Medulla oblongata (tissue), 1 donor: Measurements from ENCODE around the gene DTNB.
A peak's percentile ranks its signal among the peaks of the same experiment; 100 is the strongest.
"Not testable (repeated sequence)": the region's sequence is repeated elsewhere in the genome, so short reads cannot be mapped to it uniquely, and the experiment has no call there.

Experiments
- DNase-seq: peaks from one replicate; pipeline ENCODE4 v3.0.0-alpha.2; 2015; ENCODE audit errors: extremely low spot score

Gene DTNB

DNA sequence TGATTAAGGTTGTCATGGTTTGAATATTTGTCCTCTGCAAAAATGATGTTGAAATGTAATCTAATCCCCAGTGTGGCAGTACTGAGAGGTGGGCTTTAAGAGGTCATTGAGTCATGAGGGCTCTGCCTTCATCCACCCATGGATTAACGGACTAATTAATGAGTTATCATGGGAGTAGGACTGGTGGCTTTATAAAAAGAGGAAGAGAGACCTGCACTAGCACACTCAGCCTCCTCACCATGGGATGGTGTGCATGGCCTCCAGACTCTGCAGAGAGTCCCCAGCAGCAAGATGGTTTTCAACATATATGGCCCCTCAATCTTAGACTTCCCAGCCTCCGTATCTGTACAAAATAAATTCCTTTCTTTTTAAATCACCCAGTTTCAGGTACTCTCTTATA, 41.0 kb downstream of the DTNB start:
- no peak for DNase-seq

DNA sequence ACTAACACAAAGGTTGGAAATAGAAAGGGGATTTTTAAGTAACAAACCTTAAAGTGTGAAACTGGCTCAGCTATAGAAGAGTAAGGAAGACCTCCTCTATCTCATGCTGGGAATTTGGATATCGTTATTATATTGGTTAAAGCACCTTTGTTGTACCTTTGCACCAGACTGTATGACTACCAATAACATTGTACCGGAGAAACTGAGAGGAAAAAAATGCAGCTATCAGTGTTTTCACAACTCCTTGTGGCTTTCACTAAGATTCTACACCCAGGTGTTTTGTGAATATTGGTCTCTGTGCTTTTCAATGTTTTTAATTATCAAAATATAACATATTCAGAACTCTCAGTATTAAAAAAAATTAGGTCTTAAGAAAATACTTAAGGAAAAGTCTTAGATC, 48.7 kb downstream of the DTNB start:
- DNase-seq: no peak

DNA sequence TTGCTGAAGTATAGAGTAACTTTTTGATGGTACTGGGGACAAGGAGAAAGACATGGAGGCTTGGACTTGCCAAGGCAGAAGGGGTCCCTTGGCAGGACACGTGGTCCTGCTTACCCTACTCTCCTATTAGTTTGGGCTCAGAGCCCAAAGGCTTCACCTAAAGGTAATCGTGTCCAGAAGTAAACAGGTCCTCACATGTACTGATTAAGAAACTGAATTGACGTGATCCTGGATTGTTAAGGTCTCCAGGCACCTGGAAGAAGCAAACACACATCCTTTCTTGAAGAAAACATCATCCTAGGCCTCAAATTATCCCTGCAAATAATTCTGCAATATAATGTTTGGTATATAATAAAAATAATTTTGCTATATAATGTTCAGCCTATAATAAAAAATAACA, 50.0 kb downstream of the DTNB start:
- DNase-seq: no peak

DNA sequence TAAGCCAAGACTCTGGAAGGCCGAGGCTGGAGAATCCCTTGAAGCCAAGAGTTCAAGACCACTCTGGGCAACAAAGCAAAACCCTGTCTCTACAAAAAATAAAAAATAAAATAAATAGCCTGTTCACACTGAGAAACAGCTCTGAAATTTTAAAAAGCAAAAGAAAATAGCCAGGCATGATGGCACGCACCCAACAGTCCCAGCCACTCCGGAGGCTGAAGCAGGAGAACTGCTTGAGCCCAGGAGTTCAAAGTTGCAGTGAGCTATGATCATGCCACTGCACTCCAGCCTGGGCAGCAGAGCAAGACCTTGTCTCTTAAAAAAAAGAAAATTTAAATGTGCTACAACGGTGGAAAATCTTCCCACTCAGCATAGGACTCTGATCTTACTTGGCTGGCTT, 52.7 kb downstream of the DTNB start:
- no peak for DNase-seq

DNA sequence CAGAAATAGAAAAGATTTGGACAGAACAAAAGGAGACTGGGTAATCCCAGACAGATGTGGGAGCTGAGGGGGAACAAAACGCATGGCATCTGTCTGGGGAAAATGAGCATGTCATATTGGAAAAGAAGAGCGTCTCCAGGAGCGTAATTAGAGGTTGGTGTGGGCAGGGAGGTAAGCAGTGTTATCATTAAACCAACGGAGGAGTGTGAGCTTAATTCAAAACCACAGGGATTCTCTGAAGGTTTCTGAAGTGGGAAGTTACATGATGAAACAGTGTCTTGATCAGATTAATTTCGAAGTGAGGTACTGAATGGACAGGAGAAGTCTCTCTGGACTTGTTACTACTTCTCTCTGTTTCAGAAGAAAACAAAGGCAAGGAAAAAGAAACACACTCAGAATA, 53.3 kb downstream of the DTNB start:
- no peak for DNase-seq

DNA sequence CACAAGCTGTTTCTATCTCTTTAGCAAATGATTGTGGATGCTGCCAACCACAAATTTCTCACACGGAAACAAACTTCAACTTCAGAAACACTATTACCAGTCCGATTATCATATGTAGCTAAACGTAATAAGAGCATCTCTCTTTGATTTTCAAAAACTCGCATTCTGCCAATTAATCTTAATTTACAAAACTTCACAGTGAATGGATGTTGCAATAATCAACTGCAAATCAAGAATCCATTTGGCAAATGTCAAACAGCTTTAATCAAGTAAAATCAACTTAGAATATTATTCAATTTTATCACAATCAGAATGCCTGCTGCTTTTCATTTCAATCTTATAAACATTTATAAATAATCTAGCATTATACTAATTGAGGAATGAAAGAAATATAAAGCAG, 54.2 kb downstream of the DTNB start:
- no peak for DNase-seq

DNA sequence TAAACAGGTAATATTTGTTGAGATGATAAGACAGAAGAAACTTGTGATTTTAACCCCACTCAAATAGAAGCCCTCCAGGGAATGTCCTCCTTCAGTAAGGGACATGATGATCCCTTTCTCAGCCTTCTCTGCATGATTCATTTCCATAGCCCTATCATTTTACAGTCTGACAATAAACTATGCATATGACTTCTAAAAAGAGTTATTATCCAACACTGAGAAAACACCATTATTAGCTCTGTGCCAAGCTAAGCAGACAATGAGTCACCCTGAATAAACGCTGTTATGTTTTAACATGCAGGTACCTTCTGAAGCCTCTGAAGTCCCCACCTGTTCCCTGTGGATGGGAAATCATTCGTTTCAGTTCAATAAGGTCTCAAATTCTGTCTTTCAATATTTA, 54.7 kb downstream of the DTNB start:
- DNase-seq: no peak

DNA sequence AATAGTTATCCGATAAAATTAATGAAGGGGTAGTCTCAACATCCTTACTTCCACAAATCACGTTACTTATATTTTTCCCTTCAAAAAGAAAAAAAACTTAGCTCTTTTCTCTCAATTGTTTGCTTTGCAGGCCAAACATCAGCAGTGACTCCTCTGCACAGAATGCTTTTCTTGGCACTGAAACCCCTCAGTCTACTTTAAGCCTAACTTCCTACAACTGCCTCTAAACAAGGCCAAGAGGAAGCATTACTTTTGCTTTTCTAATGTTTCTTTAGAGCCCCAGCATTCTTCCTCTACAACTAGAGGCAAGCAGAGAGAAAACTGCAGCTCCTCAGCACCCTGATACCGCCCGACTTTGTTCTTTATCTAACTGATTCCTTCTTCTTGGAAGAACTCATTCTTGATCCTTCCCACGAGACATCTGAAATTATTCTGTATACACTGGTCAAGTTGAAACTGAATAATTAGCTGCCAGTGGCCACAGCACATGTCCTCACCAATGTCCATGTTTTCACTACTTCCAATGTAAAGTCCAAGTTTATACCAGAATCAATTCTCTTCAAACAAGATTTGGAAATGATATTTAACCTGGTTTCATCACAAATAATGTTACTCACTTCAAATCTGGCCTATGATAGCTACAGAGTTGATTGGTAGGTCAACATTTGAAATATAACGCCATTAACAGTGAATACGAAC, 55.3 kb downstream of the DTNB start:
- peak; percentile 61 for DNase-seq

DNA sequence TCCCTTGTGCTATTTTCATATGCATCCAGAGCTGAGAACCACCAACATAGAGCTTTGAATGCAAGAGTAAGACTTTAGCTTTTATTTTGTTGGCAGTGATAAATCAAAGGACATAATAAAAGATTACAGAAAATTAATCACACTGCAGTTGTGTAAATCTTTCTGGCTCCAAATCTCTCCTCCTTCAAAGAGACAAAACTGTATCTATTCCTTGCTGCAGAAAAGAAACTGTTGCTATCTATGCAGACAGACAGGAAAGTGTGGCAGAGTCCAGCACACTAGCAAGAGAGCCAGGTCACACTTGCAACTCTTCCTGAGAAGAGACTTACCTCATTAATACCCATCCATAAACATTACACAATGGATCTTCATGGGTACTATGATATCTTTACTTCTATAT, 57.5 kb downstream of the DTNB start:
- DNase-seq: no peak

DNA sequence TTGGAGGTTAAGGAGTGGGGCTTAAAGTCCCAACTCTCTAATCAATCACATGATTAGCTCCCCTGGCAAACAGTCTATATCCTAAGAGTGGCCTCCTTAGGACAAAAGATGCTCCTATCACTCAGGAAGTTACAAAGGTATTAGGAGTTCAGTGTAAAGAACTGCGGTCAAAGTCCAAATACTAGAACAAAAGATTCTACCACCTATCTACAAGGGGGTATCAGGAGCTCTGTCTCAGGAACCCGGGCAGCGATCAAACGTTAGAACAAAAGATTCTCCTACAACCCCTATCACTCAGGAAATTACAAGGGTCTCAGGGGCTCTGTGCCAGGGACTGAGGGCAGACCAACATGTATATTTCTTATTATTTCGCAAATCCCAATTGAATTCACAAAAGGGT, 58.0 kb downstream of the DTNB start:
- DNase-seq: no peak

DNA sequence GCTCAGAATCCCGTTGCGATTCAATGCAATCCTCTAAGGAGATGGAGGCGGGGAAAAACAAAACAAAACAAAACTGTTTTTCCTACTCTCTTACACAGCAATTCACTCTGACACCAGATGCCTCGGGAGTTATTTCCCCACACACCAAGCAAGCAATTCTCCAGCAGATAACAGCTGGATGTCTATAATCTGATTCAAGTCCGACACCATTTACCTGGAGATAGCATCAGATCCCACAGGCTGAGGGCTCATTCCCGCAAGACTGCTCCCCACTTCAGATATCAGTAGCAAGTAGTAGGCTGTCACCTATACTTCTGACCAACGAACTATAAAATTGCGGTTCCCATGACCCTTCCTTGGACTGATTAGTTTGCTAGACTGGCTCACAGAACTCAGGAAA, 58.7 kb downstream of the DTNB start:
- DNase-seq: no peak

DNA sequence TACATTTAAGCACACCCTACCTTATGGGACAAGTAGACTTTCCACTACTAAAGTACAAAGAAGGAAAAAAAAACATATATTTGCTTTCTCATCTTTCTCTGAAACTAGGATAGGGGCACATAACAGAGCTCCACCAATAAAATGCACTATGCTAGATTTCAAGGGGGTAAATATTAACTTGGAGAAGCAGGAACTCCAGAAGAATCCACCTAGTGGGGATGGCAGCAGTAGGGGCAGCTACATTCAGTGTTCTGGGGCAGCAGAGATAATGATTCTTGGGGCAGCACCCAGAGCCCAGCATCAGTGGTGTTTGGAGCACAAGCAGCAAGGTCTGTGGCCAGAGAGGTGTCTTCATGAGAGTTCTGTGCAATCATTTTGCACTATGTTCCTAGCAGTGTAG, 64.7 kb downstream of the DTNB start:
- DNase-seq: no peak

DNA sequence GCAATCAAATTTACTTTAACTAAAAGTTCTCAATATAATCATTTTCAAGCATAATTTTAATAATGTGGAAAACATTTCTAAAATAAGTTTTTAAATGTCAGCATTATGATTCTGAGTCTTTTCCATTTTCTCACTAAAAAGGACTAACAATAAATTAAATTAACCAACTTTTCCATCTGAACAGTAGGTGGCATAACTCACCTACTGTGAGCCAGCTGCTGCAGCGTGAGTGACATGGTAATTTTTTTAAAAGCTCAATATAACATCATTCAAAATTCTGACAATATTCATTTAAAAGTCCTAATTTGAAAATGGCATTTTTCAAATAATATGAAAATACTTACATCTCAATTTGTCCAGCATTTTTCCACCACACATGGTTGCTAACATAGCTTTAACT, 66.5 kb downstream of the DTNB start:
- DNase-seq: peak; percentile 74

DNA sequence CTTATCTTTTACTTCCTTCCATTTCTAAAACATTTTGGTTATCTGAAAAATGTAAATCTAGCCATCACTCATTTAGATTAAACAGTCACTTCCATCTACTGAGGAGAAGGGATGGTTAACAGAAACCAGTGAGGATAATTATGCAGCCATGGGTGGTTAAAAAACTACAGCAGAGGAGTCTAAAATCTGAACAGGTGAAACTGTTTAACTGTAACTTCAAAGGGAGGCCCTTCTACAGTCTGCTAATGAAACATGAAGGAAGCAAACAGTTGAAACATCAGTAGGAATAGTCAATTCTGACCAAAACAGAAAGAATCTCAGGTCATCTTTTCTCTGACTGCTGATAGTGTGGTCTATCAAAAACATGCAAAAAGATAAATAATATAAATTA, 71.0 kb downstream of the DTNB start:
- DNase-seq: no peak

DNA sequence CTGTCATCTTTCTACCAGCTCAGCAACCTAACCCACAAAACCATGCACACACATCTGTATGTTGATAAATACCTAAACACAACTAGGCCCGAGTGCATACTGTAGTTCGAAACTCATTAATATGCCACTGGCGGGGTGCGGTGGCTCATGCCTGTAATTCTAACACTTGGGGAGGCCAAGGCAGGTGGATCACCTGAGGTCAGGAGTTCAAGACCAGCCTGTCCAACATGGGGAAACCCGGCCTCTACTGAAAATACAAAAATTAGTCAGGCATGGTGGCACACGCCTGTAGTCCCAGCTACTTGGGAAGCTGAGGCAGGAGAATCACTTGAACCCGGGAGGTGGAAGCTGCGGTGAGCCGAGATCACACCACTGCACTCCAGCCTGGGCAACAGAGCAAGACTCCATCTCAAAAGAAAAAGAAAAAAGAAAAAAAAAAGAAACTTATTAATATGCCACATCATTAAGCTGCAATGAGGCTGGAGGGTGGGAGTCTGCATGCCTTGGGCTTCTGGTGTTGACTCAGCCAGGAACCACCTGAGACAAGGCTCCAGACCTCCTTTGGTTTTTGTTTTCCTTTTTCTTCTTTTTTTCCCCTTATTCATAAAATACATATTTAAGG, 71.6 kb downstream of the DTNB start:
- not testable (repeated sequence) for DNase-seq

DNA sequence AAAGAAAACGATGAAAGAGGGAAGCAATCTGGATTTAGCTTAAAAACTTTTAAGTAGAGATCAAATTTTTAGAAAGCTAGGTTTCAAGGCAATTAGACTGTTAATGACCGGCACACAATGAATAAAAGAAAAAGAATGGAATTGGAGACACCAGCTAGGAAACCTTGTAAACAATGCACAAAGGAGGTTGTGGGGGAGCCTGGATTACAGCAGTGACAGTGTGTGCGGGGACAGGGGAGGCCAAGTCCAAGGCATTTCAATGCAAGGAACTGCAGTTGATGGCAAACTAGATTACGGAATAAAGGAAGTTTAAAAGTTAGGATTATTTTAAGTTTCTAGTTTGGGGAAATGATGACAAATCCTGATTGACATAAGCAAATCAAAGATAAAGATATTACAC, 74.5 kb downstream of the DTNB start:
- DNase-seq: peak; percentile 90

DNA sequence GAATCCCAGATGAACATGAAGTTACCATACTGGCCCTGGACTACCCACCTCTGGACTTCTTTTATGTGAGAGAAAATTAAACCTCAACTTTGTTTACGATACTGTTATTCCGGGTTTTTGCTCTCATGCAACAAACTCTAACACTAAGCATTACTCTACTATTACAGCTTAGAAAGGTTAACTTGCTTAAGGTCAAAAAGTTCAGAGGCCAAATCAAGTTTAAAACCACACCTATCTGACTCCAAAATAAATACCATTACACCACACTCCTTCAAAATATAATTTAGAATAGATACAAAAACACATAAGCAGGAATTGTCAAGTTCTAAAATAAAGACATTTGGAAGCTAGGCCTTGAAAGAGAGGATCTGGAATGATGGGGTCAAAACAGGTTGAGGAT, 75.0 kb downstream of the DTNB start:
- DNase-seq: no peak

DNA sequence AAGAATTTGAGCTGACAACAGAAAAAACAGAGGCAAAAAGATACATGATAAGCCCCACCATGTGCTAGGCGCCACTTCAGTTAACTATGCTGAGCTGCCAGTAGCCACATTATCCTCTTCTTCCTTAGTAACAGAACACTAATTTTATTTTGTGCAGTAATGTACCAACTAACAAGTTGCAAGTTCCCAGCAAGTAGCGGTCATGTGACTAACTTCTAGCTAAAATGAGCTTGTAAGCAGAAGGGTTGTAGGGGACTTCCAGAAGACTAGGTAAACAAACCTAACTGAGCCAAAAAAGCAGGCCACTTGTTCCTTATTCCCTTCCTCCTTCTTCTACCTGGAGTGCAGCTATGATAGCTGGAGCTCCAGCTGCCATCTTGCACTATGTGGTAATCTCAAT, 75.5 kb downstream of the DTNB start:
- no peak for DNase-seq

DNA sequence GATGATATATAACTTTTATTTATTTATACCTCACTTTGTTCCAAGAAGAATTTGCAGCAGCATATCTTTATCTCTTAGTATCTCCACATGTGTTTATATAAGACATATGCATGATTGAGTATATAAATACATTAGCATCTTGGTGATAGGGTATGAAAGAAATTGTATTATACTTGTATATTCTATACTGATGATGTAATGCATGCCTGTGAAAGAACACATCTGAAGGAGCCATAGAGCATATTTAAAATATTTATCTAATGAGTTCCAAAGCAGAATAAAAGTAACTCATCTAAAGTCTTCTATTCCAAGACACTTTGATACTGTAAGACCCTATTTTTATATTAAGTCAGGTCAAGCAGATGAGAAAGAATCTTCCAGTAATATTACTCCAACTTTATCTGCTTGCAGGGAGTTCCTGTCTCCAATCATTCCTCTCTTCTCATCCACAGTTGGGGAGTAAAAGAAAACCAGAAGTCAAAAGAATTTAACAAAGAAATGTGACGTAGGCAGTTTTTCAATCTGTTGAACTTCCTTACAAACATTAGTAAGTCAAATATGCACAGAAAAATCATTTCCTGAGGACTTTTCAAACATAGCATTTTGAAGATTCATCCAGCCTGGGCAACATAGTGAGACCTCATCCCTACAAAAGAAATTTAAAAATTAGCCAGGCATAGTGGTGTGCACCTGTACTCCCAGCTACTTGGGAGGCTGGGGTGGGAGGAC, 76.7 kb downstream of the DTNB start:
- DNase-seq: no peak

DNA sequence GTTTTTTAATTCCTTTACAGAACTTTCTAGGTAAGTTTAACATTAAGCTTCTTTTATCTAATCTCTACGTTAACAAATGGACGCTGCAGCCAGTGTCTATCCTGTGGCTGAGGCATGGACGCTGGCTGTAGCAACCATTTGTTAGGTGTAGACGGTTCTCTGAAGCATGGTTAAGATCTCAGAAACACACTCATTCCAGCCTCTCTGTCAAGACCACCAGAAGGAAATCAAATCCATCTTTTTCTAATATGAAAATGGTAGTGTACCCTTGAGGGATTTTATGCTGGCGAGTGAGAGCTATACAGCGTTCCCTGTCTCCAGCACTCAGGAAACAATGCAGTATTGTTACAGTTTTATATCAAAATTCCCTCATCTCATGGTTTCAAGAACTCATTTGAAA, 78.0 kb downstream of the DTNB start:
- no peak for DNase-seq

DNA sequence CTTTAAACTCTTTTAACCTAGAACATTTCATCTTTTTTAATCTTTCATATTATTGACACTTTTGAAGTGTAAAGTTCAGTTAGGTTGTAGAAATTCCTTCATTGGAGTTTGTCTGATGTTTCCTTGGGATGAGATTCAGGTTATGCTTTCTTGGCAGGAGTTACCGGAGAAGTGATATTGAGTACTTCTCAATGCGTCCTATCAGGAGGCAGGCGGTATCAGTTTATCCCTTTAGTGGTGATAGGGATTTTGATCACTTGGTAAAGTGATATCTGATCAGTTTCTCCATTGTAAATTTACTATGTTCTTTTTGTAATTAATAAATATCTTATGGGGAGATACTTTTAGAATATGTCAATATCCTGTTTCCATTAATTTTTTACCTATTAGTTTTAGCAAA, 78.4 kb downstream of the DTNB start:
- DNase-seq: no peak

DNA sequence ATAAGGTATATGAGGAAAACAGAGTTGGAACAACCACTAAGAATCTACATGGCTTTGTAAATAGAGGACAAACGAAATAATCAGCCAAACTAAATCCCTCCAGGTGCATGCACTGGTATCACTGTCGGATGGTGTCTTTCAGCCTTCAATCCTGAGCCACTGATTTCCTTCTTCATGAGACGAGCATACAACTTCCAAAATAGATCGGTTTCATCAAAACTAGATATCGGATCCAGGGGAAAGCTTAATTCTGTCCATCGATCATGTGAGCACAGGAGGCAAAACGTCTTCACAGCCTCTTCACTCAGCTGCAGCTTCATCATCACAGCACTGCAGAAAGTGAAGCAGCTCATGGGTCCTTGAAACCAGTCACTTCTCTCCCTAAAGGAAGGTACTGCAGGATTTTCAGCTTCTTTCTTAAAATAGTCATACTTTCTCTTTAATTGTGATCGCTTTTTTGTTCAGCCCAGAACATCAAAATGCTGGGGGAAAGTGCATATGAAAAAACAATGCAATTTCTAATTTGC, 80.5 kb downstream of the DTNB start:
- peak; percentile 59 for DNase-seq

DNA sequence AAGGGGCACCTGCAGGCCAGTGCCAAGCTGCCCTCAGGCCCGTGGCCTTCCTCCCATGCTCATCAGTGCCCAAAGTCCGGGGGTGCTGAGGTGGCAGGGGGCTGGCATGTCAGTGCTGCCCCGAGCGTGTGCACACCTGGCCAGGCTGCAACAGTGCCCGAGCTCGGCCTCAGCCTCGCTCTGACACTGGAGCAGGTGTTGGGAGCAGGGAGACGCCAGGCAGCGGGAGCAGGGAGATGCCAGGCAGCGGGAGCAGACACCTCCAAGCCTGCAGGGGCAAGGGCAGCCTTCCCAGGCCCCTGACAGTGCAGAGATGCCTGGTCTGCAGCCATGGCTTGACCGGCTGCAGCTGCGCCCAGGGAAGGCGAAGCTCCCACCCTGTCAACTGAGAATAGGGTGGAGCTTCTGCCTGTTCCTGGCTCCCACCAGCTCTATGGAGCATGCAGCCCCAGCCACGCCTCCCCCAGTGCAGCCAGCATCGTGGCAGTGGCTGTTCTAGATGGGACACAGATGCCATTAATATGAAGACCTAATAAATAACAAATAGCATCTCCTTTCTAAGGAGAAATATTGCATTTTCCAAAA, 82.4 kb downstream of the DTNB start:
- DNase-seq: peak; percentile 63
